Neural cell (in vitro differentiated cells): ENCODE measurements around the gene PRG3. TPM values are rescaled to one million over a fixed set of nuclear protein-coding genes. Genes with fewer than 3 reads are reported as not detected.
"Not testable (repeated sequence)": the region's sequence is repeated elsewhere in the genome, so short reads cannot be mapped to it uniquely, and the experiment has no call there.

Experiments used
- H2AFZ ChIP-seq: fragments of 200-600, 300-800 bp; sonication (generic), shearing (Covaris generic); 2 replicates; pipeline ENCODE4 v1.6.0; 2014; ENCODE audit warnings: low read depth, mild to moderate bottlenecking, antibody characterized with exemption, low read length, moderate library complexity
- H3F3A ChIP-seq: fragments of 200-600 bp; shearing (Covaris generic); 2 replicates; pipeline ENCODE4 v1.6.1; 2016; ENCODE audit warnings: mild to moderate bottlenecking, moderate library complexity, mixed read lengths, antibody characterized with exemption, low read length; ENCODE audit not compliant: insufficient read depth, poor library complexity, severe bottlenecking
- H3K27ac ChIP-seq: fragments of 200-600, 300-800 bp; sonication (generic), shearing (Covaris generic); 2 replicates; pipeline ENCODE4 v1.5.1; 2014; ENCODE audit warnings: mild to moderate bottlenecking, low read length, moderate library complexity
- H3K27me3 ChIP-seq: fragments of 300-800, 200-600 bp; sonication (generic), shearing (Covaris generic); 2 replicates; pipeline ENCODE4 v1.6.0; 2014; ENCODE audit warnings: mild to moderate bottlenecking, low read depth, low read length, moderate library complexity; ENCODE audit not compliant: insufficient read depth
- H3K36me3 ChIP-seq: fragments of 300-800, 200-600 bp; sonication (generic), shearing (Covaris generic); 2 replicates; pipeline ENCODE4 v1.5.1; 2014; ENCODE audit warnings: mild to moderate bottlenecking, antibody characterized with exemption, low read length, moderate library complexity; ENCODE audit not compliant: insufficient read depth
- H3K4me2 ChIP-seq: fragments of 300-800, 200-600 bp; sonication (generic), shearing (Covaris generic); 2 replicates; pipeline ENCODE4 v1.6.0; 2014; ENCODE audit warnings: mild to moderate bottlenecking, low read length
- H3K4me3 ChIP-seq: fragments of 300-800, 200-600 bp; sonication (generic), shearing (Covaris generic); 2 replicates; pipeline ENCODE4 v1.5.1; 2014; ENCODE audit warnings: mild to moderate bottlenecking, low read length, moderate library complexity
- H3K79me2 ChIP-seq: fragments of 200-600 bp; shearing (Covaris generic); replicated peaks from 2 replicates; pipeline ENCODE4 v1.6.0; 2014; ENCODE audit warnings: mild to moderate bottlenecking, low read length, moderate library complexity; ENCODE audit not compliant: insufficient read depth
- H3K9ac ChIP-seq: fragments of 300-800, 200-600 bp; sonication (generic), shearing (Covaris generic); 2 replicates; pipeline ENCODE4 v1.6.1; 2016; ENCODE audit warnings: mild to moderate bottlenecking, low read length, mixed read lengths
- H3K9me2 ChIP-seq: fragments of 200-600 bp; shearing (Covaris generic); 2 replicates; pipeline ENCODE4 v1.6.1; 2016; ENCODE audit warnings: mild to moderate bottlenecking, low read length, mixed read lengths; ENCODE audit not compliant: insufficient read depth
- H3K9me3 ChIP-seq: fragments of 200-600, 300-800 bp; sonication (generic), shearing (Covaris generic); 2 replicates; pipeline ENCODE4 v1.6.1; 2016; ENCODE audit warnings: mild to moderate bottlenecking, mixed run types, low read length, moderate library complexity, mixed read lengths
- H4K20me1 ChIP-seq: fragments of 200-600 bp; shearing (Covaris generic); 2 replicates; pipeline ENCODE4 v1.6.1; 2016; ENCODE audit warnings: mild to moderate bottlenecking, mixed run types; ENCODE audit not compliant: insufficient read depth
- EP300 ChIP-seq: fragments of 450-650 bp; conservative IDR thresholded peaks from 2 replicates; pipeline ENCODE4 v1.6.1; 2014; ENCODE audit warnings: antibody characterized with exemption, mild to moderate bottlenecking, moderate library complexity; ENCODE audit not compliant: poor library complexity, severe bottlenecking
- EZH2 ChIP-seq: fragments of 200-600, 300-800 bp; shearing (Covaris generic), sonication (generic); IDR thresholded peaks from 2 replicates; pipeline ENCODE4 v1.6.1; 2014; ENCODE audit warnings: antibody characterized with exemption, low read length, borderline replicate concordance, mild to moderate bottlenecking; ENCODE audit not compliant: insufficient read depth, poor library complexity, severe bottlenecking
- MXI1 ChIP-seq: fragments of 450-650 bp; conservative IDR thresholded peaks from 2 replicates; pipeline ENCODE4 v1.6.1; 2014; ENCODE audit warnings: antibody characterized with exemption, mild to moderate bottlenecking; ENCODE audit not compliant: poor library complexity, severe bottlenecking
- POLR2AphosphoS5 ChIP-seq: IDR thresholded peaks from 2 replicates; pipeline ENCODE4 v1.6.1; 2012
- RAD21 ChIP-seq: fragments of 450-650 bp; conservative IDR thresholded peaks from 2 replicates; pipeline ENCODE4 v1.6.1; 2014; ENCODE audit warnings: antibody characterized with exemption, mild to moderate bottlenecking, moderate library complexity
- REST ChIP-seq: IDR thresholded peaks from 2 replicates; pipeline ENCODE4 v1.6.1; 2012; ENCODE audit warnings: borderline replicate concordance
- SMC3 ChIP-seq: fragments of 450-650 bp; conservative IDR thresholded peaks from 2 replicates; pipeline ENCODE4 v1.6.1; 2014; ENCODE audit warnings: antibody characterized with exemption, mild to moderate bottlenecking, moderate library complexity; ENCODE audit not compliant: poor library complexity
- TAF1 ChIP-seq: IDR thresholded peaks from 2 replicates; pipeline ENCODE4 v1.6.1; 2012; ENCODE audit warnings: low read depth
- polyA plus RNA-seq: library from polyadenylated mRNA; depleted of rRNA; stranded (reverse); fragments of >200 nt; gene quantifications from 2 replicates; pipeline ENCODE4 v1.2.3, GENCODE V29; 2014
- TF ChIP-seq, protein P1 (sequence below): fragments of 450-650 bp; IDR thresholded peaks from 2 replicates; pipeline ENCODE4 v1.5.1; 2014; ENCODE audit warnings: antibody characterized with exemption, mild to moderate bottlenecking, moderate library complexity; ENCODE audit not compliant: poor library complexity, severe bottlenecking

The PRG3 gene
- polyA plus RNA-seq, 1 donor from 2014 or later: not detected

- Histone ChIP-seq H3K4me2 (no peak overlapping the region), H2AFZ (no peak overlapping the region), H3K27ac (no peak overlapping the region), H4K20me1 (no peaks in the 10 kb centered on the region), H3K4me3 (no peak overlapping the region), H3K79me2 (no peaks in the 10 kb centered on the region), H3K27me3 (no peaks in the 10 kb centered on the region), H3K9ac (no peak overlapping the region), H3K36me3 (no peaks in the 10 kb centered on the region), H3K9me2 (no peaks in the 10 kb centered on the region), H3F3A (no peaks in the 10 kb centered on the region), H3K9me3 (no peaks in the 10 kb centered on the region)
- TF ChIP-seq EZH2: no peak
- no peak for TF ChIP-seq SMC3
- no peak for TF ChIP-seq POLR2AphosphoS5
- TF ChIP-seq MXI1: no peak
- no peak for TF ChIP-seq EP300
- TF ChIP-seq TAF1: no peak
- no peak for TF ChIP-seq REST
- no peak for TF ChIP-seq RAD21
- TF ChIP-seq, protein P1, sequence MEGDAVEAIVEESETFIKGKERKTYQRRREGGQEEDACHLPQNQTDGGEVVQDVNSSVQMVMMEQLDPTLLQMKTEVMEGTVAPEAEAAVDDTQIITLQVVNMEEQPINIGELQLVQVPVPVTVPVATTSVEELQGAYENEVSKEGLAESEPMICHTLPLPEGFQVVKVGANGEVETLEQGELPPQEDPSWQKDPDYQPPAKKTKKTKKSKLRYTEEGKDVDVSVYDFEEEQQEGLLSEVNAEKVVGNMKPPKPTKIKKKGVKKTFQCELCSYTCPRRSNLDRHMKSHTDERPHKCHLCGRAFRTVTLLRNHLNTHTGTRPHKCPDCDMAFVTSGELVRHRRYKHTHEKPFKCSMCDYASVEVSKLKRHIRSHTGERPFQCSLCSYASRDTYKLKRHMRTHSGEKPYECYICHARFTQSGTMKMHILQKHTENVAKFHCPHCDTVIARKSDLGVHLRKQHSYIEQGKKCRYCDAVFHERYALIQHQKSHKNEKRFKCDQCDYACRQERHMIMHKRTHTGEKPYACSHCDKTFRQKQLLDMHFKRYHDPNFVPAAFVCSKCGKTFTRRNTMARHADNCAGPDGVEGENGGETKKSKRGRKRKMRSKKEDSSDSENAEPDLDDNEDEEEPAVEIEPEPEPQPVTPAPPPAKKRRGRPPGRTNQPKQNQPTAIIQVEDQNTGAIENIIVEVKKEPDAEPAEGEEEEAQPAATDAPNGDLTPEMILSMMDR: no peak
Measured at GRCh38 chr11:57361926-57362325, 19.0 kb downstream of the PRG3 start.

GRCh38 chr11:57361420-57361819, 19.5 kb downstream of the PRG3 start:
- H3K4me3 ChIP-seq, H3K9ac ChIP-seq, H3K4me2 ChIP-seq, H3K79me2 ChIP-seq, H3K27ac ChIP-seq, H3K9me2 ChIP-seq, H3F3A ChIP-seq, H2AFZ ChIP-seq, H3K27me3 ChIP-seq, H3K9me3 ChIP-seq, H4K20me1 ChIP-seq, H3K36me3 ChIP-seq: not testable (repeated sequence)

- Histone ChIP-seq H3K79me2 (no peaks in the 10 kb centered on the region), H3K4me3 (no peak overlapping the region), H3F3A (no peaks in the 10 kb centered on the region), H3K36me3 (no peaks in the 10 kb centered on the region), H3K4me2 (no peak overlapping the region), H4K20me1 (no peaks in the 10 kb centered on the region), H3K27me3 (no peaks in the 10 kb centered on the region), H3K9me2 (no peaks in the 10 kb centered on the region), H3K9me3 (no peaks in the 10 kb centered on the region), H2AFZ (no peak overlapping the region), H3K9ac (no peak overlapping the region), H3K27ac (no peak overlapping the region)
- TF ChIP-seq POLR2AphosphoS5 (no peak), EP300 (no peak), REST (no peak), MXI1 (no peak), SMC3 (no peak), EZH2 (no peak)
- TF ChIP-seq, protein P1: no peak
Measured at GRCh38 chr11:57360991-57361390, 20.0 kb downstream of the PRG3 start.
